ENCODE measurements around the gene SYVN1. TPM values are rescaled to one million over a fixed set of nuclear protein-coding genes. Genes with fewer than 3 reads are reported as not detected.
"Not testable (repeated sequence)": the region's sequence is repeated elsewhere in the genome, so short reads cannot be mapped to it uniquely, and the experiment has no call there.

The SYVN1 gene
- total RNA-seq, 1 experiment from 2014 or later, result 34.8 TPM

GRCh38 chr11:65150509-65151299 lies 16.4 kb upstream of the SYVN1 start:
- ChIA-PET CTCF (no interaction called here), POLR2A (interaction anchor here (0.7 kb wide), 2 partner anchors 72 to 324 kb away, joined by 3 read pairs; no protein-coding TSS in a partner anchor)
- peaks cover 16% of the 10 kb centered on the region for H3K9me3 Mint-ChIP-seq
- H3K36me3 Mint-ChIP-seq, result no peaks in the 10 kb centered on the region
- no peaks in the 10 kb centered on the region for H3K4me1 Mint-ChIP-seq
- ATAC-seq (peak; percentile 67), DNase-seq (ENCODE audit: low spot score) (no peak)
- no peak overlapping the region; the same call in 1 of the 2 replicates for H3K27ac Mint-ChIP-seq
- no peak for TF ChIP-seq ZNF138 (CRISPR knock-in tag; conservative IDR thresholded peaks at IDR 0.05)
- TF ChIP-seq IRF1 (CRISPR knock-in tag; IDR thresholded peaks at IDR 0.05), result no peak
- TF ChIP-seq NFATC4 (CRISPR knock-in tag; IDR thresholded peaks at IDR 0.05), result no peak
- TF ChIP-seq USF1 (CRISPR knock-in tag; IDR thresholded peaks at IDR 0.05), result no peak
- TF ChIP-seq ESRRA (CRISPR knock-in tag; IDR thresholded peaks at IDR 0.05; ENCODE audit: borderline replicate concordance), result no peak
- no peak for TF ChIP-seq ZNF263 (CRISPR knock-in tag; IDR thresholded peaks at IDR 0.05; ENCODE audit: low read depth)
- H3K27me3 Mint-ChIP-seq (ENCODE audit: low read depth), result peaks cover 37% of the 10 kb centered on the region
- no peak overlapping the region for H3K4me3 Mint-ChIP-seq

- ATAC-seq; H3K4me3 Mint-ChIP-seq; H3K27ac Mint-ChIP-seq; H3K4me1 Mint-ChIP-seq; DNase-seq (ENCODE audit: low spot score); CTCF ChIA-PET; H3K36me3 Mint-ChIP-seq: not testable (repeated sequence)
- H3K9me3 Mint-ChIP-seq, result peaks cover 16% of the 10 kb centered on the region
- peaks cover 37% of the 10 kb centered on the region for H3K27me3 Mint-ChIP-seq (ENCODE audit: low read depth)
- POLR2A ChIA-PET, result interaction anchor here (0.7 kb wide), 2 partner anchors 73 to 324 kb away, joined by 3 read pairs; no protein-coding TSS in a partner anchor
Observed at GRCh38 chr11:65150131-65150508, 15.8 kb upstream of the SYVN1 start.

DNA sequence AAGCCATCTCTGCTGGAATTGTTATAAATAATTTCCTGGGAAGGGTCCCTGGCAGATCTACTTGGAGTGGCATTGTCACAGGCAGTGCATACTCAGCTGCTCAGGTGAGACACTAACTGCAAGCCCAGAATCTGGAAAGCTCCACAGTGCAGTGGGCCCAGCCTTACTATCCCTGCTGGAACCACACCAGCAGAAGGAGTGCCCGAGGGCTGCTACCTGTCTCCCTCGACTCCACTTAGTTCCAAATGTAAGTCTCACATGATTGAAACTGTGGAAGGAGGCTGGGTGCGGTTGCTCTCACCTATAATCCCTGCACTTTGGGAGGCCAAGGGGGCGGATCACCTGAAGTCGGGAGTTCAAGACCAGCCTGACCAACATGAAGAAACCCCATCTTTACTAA lies 14.3 kb upstream of the SYVN1 start:
- H3K27ac Mint-ChIP-seq, result no peak overlapping the region
- H3K36me3 Mint-ChIP-seq, result no peaks in the 10 kb centered on the region
- no peak overlapping the region for H3K4me3 Mint-ChIP-seq
- no peak for DNase-seq (ENCODE audit: low spot score)
- POLR2A ChIA-PET, result no interaction called here
- TF ChIP-seq NR1H2 (CRISPR knock-in tag; IDR thresholded peaks at IDR 0.05), result no peak
- TF ChIP-seq, protein P1, sequence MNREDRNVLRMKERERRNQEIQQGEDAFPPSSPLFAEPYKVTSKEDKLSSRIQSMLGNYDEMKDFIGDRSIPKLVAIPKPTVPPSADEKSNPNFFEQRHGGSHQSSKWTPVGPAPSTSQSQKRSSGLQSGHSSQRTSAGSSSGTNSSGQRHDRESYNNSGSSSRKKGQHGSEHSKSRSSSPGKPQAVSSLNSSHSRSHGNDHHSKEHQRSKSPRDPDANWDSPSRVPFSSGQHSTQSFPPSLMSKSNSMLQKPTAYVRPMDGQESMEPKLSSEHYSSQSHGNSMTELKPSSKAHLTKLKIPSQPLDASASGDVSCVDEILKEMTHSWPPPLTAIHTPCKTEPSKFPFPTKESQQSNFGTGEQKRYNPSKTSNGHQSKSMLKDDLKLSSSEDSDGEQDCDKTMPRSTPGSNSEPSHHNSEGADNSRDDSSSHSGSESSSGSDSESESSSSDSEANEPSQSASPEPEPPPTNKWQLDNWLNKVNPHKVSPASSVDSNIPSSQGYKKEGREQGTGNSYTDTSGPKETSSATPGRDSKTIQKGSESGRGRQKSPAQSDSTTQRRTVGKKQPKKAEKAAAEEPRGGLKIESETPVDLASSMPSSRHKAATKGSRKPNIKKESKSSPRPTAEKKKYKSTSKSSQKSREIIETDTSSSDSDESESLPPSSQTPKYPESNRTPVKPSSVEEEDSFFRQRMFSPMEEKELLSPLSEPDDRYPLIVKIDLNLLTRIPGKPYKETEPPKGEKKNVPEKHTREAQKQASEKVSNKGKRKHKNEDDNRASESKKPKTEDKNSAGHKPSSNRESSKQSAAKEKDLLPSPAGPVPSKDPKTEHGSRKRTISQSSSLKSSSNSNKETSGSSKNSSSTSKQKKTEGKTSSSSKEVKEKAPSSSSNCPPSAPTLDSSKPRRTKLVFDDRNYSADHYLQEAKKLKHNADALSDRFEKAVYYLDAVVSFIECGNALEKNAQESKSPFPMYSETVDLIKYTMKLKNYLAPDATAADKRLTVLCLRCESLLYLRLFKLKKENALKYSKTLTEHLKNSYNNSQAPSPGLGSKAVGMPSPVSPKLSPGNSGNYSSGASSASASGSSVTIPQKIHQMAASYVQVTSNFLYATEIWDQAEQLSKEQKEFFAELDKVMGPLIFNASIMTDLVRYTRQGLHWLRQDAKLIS (CRISPR knock-in tag; IDR thresholded peaks at IDR 0.05; ENCODE audit: borderline replicate concordance), result no peak
- TF ChIP-seq EMX1 (CRISPR knock-in tag; IDR thresholded peaks at IDR 0.05), result no peak
- TF ChIP-seq FOXP4 (CRISPR knock-in tag; IDR thresholded peaks at IDR 0.05), result no peak
- no peak for TF ChIP-seq ZNF138 (CRISPR knock-in tag; conservative IDR thresholded peaks at IDR 0.05)
- no peak for TF ChIP-seq ZNF317 (CRISPR knock-in tag; IDR thresholded peaks at IDR 0.05; ENCODE audit: borderline replicate concordance, low read depth)
- TF ChIP-seq, protein P2, sequence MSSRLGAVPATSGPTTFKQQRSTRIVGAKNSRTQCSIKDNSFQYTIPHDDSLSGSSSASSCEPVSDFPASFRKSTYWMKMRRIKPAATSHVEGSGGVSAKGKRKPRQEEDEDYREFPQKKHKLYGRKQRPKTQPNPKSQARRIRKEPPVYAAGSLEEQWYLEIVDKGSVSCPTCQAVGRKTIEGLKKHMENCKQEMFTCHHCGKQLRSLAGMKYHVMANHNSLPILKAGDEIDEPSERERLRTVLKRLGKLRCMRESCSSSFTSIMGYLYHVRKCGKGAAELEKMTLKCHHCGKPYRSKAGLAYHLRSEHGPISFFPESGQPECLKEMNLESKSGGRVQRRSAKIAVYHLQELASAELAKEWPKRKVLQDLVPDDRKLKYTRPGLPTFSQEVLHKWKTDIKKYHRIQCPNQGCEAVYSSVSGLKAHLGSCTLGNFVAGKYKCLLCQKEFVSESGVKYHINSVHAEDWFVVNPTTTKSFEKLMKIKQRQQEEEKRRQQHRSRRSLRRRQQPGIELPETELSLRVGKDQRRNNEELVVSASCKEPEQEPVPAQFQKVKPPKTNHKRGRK (CRISPR knock-in tag; IDR thresholded peaks at IDR 0.05; ENCODE audit: borderline replicate concordance), result no peak
- no peak for TF ChIP-seq ZNF416 (CRISPR knock-in tag; IDR thresholded peaks at IDR 0.05)
- TF ChIP-seq, protein P3, sequence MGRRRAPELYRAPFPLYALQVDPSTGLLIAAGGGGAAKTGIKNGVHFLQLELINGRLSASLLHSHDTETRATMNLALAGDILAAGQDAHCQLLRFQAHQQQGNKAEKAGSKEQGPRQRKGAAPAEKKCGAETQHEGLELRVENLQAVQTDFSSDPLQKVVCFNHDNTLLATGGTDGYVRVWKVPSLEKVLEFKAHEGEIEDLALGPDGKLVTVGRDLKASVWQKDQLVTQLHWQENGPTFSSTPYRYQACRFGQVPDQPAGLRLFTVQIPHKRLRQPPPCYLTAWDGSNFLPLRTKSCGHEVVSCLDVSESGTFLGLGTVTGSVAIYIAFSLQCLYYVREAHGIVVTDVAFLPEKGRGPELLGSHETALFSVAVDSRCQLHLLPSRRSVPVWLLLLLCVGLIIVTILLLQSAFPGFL (CRISPR knock-in tag; IDR thresholded peaks at IDR 0.05; ENCODE audit: borderline replicate concordance), result no peak
- TF ChIP-seq FOXJ3 (CRISPR knock-in tag; IDR thresholded peaks at IDR 0.05; ENCODE audit: borderline replicate concordance), result no peak
- no peak for TF ChIP-seq TEAD1 (CRISPR knock-in tag; IDR thresholded peaks at IDR 0.05)
- TF ChIP-seq ZNF232 (CRISPR knock-in tag; IDR thresholded peaks at IDR 0.05), result no peak
- CTCF ChIA-PET, result interaction anchor here (0.6 to 3.2 kb wide), 4 partner anchors 13 to 422 kb away, joined by 3 to 12 read pairs (median 4); no protein-coding TSS in a partner anchor
- H3K4me1 Mint-ChIP-seq, result no peaks in the 10 kb centered on the region
- no peak for ATAC-seq
- peaks cover 41% of the 10 kb centered on the region for H3K27me3 Mint-ChIP-seq (ENCODE audit: low read depth)
- peaks cover 16% of the 10 kb centered on the region for H3K9me3 Mint-ChIP-seq
